HG02759 (cell line): ENCODE measurements around the gene TMEM238.

Experiments used
- ATAC-seq: cut with Tn5 transposase; IDR thresholded peaks from one replicate; pipeline ENCODE4 v1.9.1; 2021; ENCODE audit warnings: mild to moderate bottlenecking, moderate library complexity; ENCODE audit not compliant: unreplicated experiment

Gene TMEM238

GRCh38 chr19:55360902-55361301 lies 23.2 kb downstream of the TMEM238 start:
- ATAC-seq: no peak

- ATAC-seq: no peak
Measured at GRCh38 chr19:55358943-55359908, 24.9 kb downstream of the TMEM238 start.

GRCh38 chr19:55358493-55358892 lies 25.6 kb downstream of the TMEM238 start:
- no peak for ATAC-seq

- no peak for ATAC-seq
Measured at GRCh38 chr19:55355213-55355821, 28.8 kb downstream of the TMEM238 start.

- ATAC-seq: no peak
Measured at GRCh38 chr19:55354698-55355212, 29.3 kb downstream of the TMEM238 start, which contains the start of gene COX6B2. Gene COX6B2, minus strand, starts transcription at chr19:55354719. Its CDS starts 198 bp downstream, at chr19:55354521.

GRCh38 chr19:55353803-55354697 lies 30.0 kb downstream of the TMEM238 start:
- ATAC-seq: no peak

- ATAC-seq: no peak
Measured at GRCh38 chr19:55353356-55353802, 30.7 kb downstream of the TMEM238 start.

- ATAC-seq: no peak
Measured at GRCh38 chr19:55352549-55353145, 31.4 kb downstream of the TMEM238 start.

GRCh38 chr19:55352040-55352439 lies 32.1 kb downstream of the TMEM238 start:
- no peak for ATAC-seq

GRCh38 chr19:55350620-55351315 lies 33.3 kb downstream of the TMEM238 start:
- no peak for ATAC-seq

- ATAC-seq: no peak
Measured at GRCh38 chr19:55348317-55349034, 35.6 kb downstream of the TMEM238 start.

GRCh38 chr19:55347442-55348009 lies 36.6 kb downstream of the TMEM238 start:
- no peak for ATAC-seq

GRCh38 chr19:55346725-55347441 lies 37.2 kb downstream of the TMEM238 start:
- ATAC-seq: no peak

- ATAC-seq: no peak
Measured at GRCh38 chr19:55345818-55346724, 38.0 kb downstream of the TMEM238 start.

GRCh38 chr19:55345101-55345817 lies 38.8 kb downstream of the TMEM238 start:
- ATAC-seq: no peak

GRCh38 chr19:55344444-55344843 lies 39.6 kb downstream of the TMEM238 start:
- no peak for ATAC-seq
